Measurements from ENCODE around the gene KLHL14. TPM values are rescaled to one million over a fixed set of nuclear protein-coding genes. Genes with fewer than 3 reads are reported as not detected.

Gene KLHL14
- total and polyA plus RNA-seq, 2 experiments from 2014 or later: 0.12 to 0.57 TPM

DNA sequence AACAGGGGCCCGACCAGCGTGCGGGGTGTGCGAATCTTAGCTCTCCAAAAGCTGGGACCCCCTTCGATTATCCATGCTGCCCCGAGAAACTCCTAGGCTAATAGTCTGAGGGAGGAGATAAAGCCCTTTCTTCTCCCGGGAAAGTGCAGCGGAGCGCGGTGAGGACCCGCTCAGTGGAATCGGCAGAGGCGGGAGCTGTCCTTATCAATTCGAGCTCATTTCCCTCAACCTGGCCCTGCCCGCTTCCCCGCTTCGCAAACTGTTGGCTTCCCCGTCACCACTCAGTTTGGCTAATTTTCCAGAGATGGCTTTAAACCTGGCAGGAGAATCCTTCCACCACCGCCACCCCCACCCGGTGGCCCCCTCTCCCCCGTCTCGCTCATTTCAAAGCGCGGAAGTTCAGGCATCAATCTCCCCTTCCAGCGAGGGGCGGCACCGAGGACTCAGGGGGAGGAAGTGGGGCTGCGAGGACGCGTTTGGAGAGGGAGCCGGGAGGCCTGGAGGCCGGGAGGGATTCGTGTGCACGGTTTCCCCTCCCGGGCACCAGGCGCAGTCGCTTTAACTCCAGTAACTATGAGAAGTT lies 1.6 kb downstream of the KLHL14 start:
- under 1% methylated on average over 35 of the region's 37 CpGs for WGBS (ENCODE audit: low lambda C conversion rate, missing lambda C conversion rate)
- H4K20me1 ChIP-seq (ENCODE audit: insufficient read depth, poor library complexity, severe bottlenecking): no peaks in the 10 kb centered on the region
- peak overlapping the region; percentile 60 for H3K4me3 ChIP-seq
- H3K4me2 ChIP-seq: peak overlapping the region; percentile 97
- no peaks in the 10 kb centered on the region for H3K9me2 ChIP-seq (replicated peaks; ENCODE audit: insufficient read depth)
- peaks cover 75% of the 10 kb centered on the region for H3K27me3 ChIP-seq
- H3K27ac ChIP-seq: no peak overlapping the region
- peak overlapping the region; percentile 55 for H2AFZ ChIP-seq
- no peaks in the 10 kb centered on the region for H3K9me3 ChIP-seq (ENCODE audit: low read depth)
- peak; percentile 17 for DNase-seq (ENCODE audit: low spot score)
- H3K79me2 ChIP-seq: no peaks in the 10 kb centered on the region
- TF ChIP-seq EZH2phosphoT487 (IDR thresholded peaks at IDR 0.05; ENCODE audit: low read depth, severe bottlenecking, unreplicated experiment): no peak
- peak; percentile 45 for TF ChIP-seq EZH2 (IDR thresholded peaks at IDR 0.05; ENCODE audit: borderline replicate concordance)
- TF ChIP-seq, protein P1, sequence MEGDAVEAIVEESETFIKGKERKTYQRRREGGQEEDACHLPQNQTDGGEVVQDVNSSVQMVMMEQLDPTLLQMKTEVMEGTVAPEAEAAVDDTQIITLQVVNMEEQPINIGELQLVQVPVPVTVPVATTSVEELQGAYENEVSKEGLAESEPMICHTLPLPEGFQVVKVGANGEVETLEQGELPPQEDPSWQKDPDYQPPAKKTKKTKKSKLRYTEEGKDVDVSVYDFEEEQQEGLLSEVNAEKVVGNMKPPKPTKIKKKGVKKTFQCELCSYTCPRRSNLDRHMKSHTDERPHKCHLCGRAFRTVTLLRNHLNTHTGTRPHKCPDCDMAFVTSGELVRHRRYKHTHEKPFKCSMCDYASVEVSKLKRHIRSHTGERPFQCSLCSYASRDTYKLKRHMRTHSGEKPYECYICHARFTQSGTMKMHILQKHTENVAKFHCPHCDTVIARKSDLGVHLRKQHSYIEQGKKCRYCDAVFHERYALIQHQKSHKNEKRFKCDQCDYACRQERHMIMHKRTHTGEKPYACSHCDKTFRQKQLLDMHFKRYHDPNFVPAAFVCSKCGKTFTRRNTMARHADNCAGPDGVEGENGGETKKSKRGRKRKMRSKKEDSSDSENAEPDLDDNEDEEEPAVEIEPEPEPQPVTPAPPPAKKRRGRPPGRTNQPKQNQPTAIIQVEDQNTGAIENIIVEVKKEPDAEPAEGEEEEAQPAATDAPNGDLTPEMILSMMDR (IDR thresholded peaks at IDR 0.05; ENCODE audit: poor library complexity): no peak
- peaks cover 17% of the 10 kb centered on the region for H3K4me1 ChIP-seq (ENCODE audit: insufficient read depth)
- H3K36me3 ChIP-seq (replicated peaks; ENCODE audit: insufficient read depth, low read depth): no peaks in the 10 kb centered on the region

DNA sequence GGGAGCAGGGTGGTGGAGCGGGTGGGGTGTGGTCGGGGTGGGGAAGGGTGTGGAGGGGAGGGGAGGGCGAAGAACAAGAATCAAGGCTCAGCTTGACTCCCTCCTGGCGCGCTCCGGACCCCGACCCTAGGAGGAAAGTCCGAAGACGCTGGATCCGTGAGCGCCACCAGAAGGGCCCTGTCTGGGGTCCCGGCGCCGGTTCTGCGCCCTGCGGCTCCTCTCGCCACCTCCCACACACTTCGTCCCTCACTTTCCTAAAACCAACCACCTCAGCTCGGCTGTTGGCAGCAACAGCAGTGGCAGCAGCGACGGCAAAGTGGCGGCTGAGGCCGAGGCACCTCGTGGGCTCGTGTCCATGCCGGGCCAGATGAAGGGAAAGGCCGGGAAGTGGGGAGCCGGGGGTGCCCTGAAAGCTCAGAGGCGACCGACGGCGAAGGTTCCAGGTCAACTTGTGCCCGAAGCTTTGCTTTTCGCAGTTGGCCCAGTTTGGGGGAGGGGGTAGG lies 2.1 kb downstream of the KLHL14 start:
- Histone ChIP-seq H3K4me1 (ENCODE audit: insufficient read depth) (peaks cover 17% of the 10 kb centered on the region), H3K4me2 (peak overlapping the region; percentile 97), H3K79me2 (no peaks in the 10 kb centered on the region), H3K27me3 (peaks cover 78% of the 10 kb centered on the region), H3K9me2 (replicated peaks; ENCODE audit: insufficient read depth) (no peaks in the 10 kb centered on the region), H4K20me1 (ENCODE audit: insufficient read depth, poor library complexity, severe bottlenecking) (no peaks in the 10 kb centered on the region), H3K36me3 (replicated peaks; ENCODE audit: insufficient read depth, low read depth) (no peaks in the 10 kb centered on the region), H3K27ac (no peak overlapping the region), H2AFZ (peak overlapping the region; percentile 55), H3K9me3 (ENCODE audit: low read depth) (no peaks in the 10 kb centered on the region), H3K4me3 (peak overlapping the region; percentile 60)
- WGBS (ENCODE audit: low lambda C conversion rate, missing lambda C conversion rate): 1% methylated on average over 33 of the region's 34 CpGs
- TF ChIP-seq, protein P1 (IDR thresholded peaks at IDR 0.05; ENCODE audit: poor library complexity): no peak
- TF ChIP-seq EZH2phosphoT487 (IDR thresholded peaks at IDR 0.05; ENCODE audit: low read depth, severe bottlenecking, unreplicated experiment) (no peak), EZH2 (IDR thresholded peaks at IDR 0.05; ENCODE audit: borderline replicate concordance) (peak; percentile 30)
- peak; percentile 11 for DNase-seq (ENCODE audit: low spot score)

DNA sequence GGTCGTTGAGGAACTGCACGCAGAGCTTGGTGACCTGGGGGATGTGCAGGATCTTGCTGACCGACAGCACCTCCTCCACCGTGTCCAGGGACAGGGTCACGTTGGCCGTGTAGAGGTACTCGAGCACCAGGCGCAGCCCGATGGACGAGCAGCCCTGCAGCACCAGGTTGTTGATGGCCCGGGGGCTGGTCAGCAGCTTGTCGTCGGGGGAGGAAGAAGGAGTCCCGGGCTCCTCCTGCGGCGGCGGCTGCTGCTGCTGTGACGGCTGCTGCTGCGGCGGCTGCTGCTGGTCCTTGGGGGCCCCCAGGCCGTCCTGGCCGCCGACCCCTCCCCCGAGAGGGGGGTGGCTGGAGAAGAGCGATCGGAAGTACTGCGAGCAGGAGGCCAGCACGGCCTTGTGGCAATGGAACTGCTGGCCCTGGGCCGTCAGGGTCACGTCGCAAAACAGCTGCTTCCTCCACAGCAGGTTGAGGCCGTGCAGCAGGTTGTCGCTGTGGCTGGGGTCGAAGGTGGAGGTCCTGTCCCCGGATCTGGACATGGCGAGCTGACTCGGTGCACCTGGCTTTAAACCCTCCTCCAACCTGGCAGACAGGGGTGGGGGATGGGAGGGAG lies 2.7 kb downstream of the KLHL14 start:
- Histone ChIP-seq H3K36me3 (replicated peaks; ENCODE audit: insufficient read depth, low read depth) (no peaks in the 10 kb centered on the region), H3K27ac (no peak overlapping the region), H4K20me1 (ENCODE audit: insufficient read depth, poor library complexity, severe bottlenecking) (no peaks in the 10 kb centered on the region), H3K4me2 (peak overlapping the region; percentile 97), H3K9me2 (replicated peaks; ENCODE audit: insufficient read depth) (no peaks in the 10 kb centered on the region), H3K4me3 (no peak overlapping the region), H3K9me3 (ENCODE audit: low read depth) (no peaks in the 10 kb centered on the region), H3K79me2 (no peaks in the 10 kb centered on the region), H3K27me3 (peaks cover 83% of the 10 kb centered on the region), H2AFZ (peak overlapping the region; percentile 55), H3K4me1 (ENCODE audit: insufficient read depth) (peaks cover 17% of the 10 kb centered on the region)
- peak; percentile 7 for DNase-seq (ENCODE audit: low spot score)
- 2% methylated on average over 34 of the region's 37 CpGs for WGBS (ENCODE audit: low lambda C conversion rate, missing lambda C conversion rate)
- TF ChIP-seq EZH2phosphoT487 (IDR thresholded peaks at IDR 0.05; ENCODE audit: low read depth, severe bottlenecking, unreplicated experiment) (no peak), EZH2 (IDR thresholded peaks at IDR 0.05; ENCODE audit: borderline replicate concordance) (no peak)
- TF ChIP-seq, protein P1 (IDR thresholded peaks at IDR 0.05; ENCODE audit: poor library complexity): no peak

Data from hepatocyte (in vitro differentiated cells).